A549 (cell line): ENCODE data around the gene ABHD12. TPM values are rescaled to one million over a fixed set of nuclear protein-coding genes. Genes with fewer than 3 reads are reported as not detected.

Source experiments
- ATAC-seq, 2 experiments: fragments of 200-7000 bp in 1 of 2; fragments of >200 bp in 1 of 2; cut with Nextera tagmentation in 1 of 2; cut with Tn5 transposase in 1 of 2; 3 replicates each; pipeline versions ENCODE4 v1.8.0 to v1.9.1; 2018 to 2020; ENCODE audit warnings: mild to moderate bottlenecking in 1 of 2, moderate library complexity in 1 of 2
- CTCF ChIA-PET: fragments of 300-600 bp; sonication (Branson Sonifier 250); formaldehyde crosslinking; extraction: SDS; loops from one replicate; lab custom pipeline; 2021; ENCODE audit warnings: antibody characterized with exemption, inconsistent platforms; lab: Yijun Ruan, JAX
- POLR2A ChIA-PET: fragments of 350-600 bp; formaldehyde crosslinking; extraction: SDS; loops from one replicate; lab custom pipeline; 2021; ENCODE audit warnings: antibody characterized with exemption, inconsistent platforms; lab: Yijun Ruan, JAX
- DNase-seq, 2 experiments: peaks; one replicate each; pipeline versions ENCODE4 v3.0.0 to v3.0.0-alpha.2; 2011 to 2016; ENCODE audit warnings: low read depth in 1 of 2, low spot score in 1 of 2
- FAIRE-seq: peaks from 2 replicates; lab custom pipeline; 2011; peaks lifted over from hg19 to GRCh38; lab: Jason Lieb, UNC
- H3K27ac ChIP-seq, 2 experiments: fragments of >200 bp; sonication (Bioruptor Twin); formaldehyde crosslinking; 3 replicates each; pipeline ENCODE4 v1.5.1; 2016 to 2017
- H3K4me1 ChIP-seq: fragments of >200 bp; sonication (Bioruptor Twin); formaldehyde crosslinking; 3 replicates; pipeline ENCODE4 v1.6.1; 2016
- H3K4me2 ChIP-seq: fragments of >200 bp; sonication (Bioruptor Twin); formaldehyde crosslinking; 3 replicates; pipeline ENCODE4 v1.6.1; 2016
- H3K4me3 ChIP-seq: fragments of >200 bp; sonication (Bioruptor Twin); formaldehyde crosslinking; 3 replicates; pipeline ENCODE4 v1.5.1; 2016
- H3K9me3 ChIP-seq: fragments of >200 bp; sonication (Bioruptor Twin); formaldehyde crosslinking; 3 replicates; pipeline ENCODE4 v1.6.1; 2016
- ATOH8 ChIP-seq: fragments of 250-450 bp; sonication (Bioruptor Pico); IDR thresholded peaks from 2 replicates; pipeline ENCODE4 v1.5.0; 2020; ENCODE audit warnings: low read depth, mild to moderate bottlenecking, moderate library complexity
- BHLHE40 ChIP-seq: IDR thresholded peaks from 2 replicates; pipeline ENCODE4 v1.6.1; 2012; ENCODE audit warnings: low read depth, low read length, inconsistent platforms
- CHD2 ChIP-seq: fragments of 150-350 bp; IDR thresholded peaks from 2 replicates; pipeline ENCODE4 v1.6.1; 2014; ENCODE audit warnings: low read length; ENCODE audit not compliant: partially characterized antibody
- CTCF ChIP-seq: fragments of >200 bp; sonication (Bioruptor Twin); formaldehyde crosslinking; IDR thresholded peaks from 3 replicates; pipeline ENCODE4 v1.5.1; 2016
- ESRRA ChIP-seq: fragments of 150-350 bp; IDR thresholded peaks from 2 replicates; pipeline ENCODE4 v1.6.1; 2014; ENCODE audit warnings: mild to moderate bottlenecking, low read length, borderline replicate concordance
- FOSB ChIP-seq: fragments of 250-450 bp; sonication (Bioruptor Pico); IDR thresholded peaks from 2 replicates; pipeline ENCODE4 v1.5.0; 2020; ENCODE audit warnings: mild to moderate bottlenecking, moderate library complexity
- FOSL2 ChIP-seq, 2 experiments: fragments of 450-650 bp in 1 of 2; fragments of >200 bp in 1 of 2; sonication (Bioruptor Twin) in 1 of 2; formaldehyde crosslinking; IDR thresholded peaks; 2 replicates each; pipeline versions ENCODE4 v1.5.0 to v1.6.1; 2016 to 2020; ENCODE audit warnings: mild to moderate bottlenecking in 1 of 2, moderate library complexity in 1 of 2
- FOXS1 ChIP-seq: fragments of 250-450 bp; sonication (Bioruptor Pico); IDR thresholded peaks from 2 replicates; pipeline ENCODE4 v1.5.0; 2020; ENCODE audit warnings: mild to moderate bottlenecking, moderate library complexity
- HDAC2 ChIP-seq: fragments of 200-600 bp; sonication (generic); IDR thresholded peaks from 2 replicates; pipeline ENCODE4 v1.6.1; 2016
- HEYL ChIP-seq: fragments of 250-450 bp; sonication (Bioruptor Pico); IDR thresholded peaks from 2 replicates; pipeline ENCODE4 v1.8.0; 2021; ENCODE audit warnings: mild to moderate bottlenecking, moderate library complexity
- HMGXB4 ChIP-seq: fragments of 250-450 bp; sonication (Bioruptor Pico); IDR thresholded peaks from 2 replicates; pipeline ENCODE4 v1.5.0; 2021; ENCODE audit warnings: mild to moderate bottlenecking, moderate library complexity, borderline replicate concordance
- JUN ChIP-seq, 2 experiments: fragments of >200 bp; sonication (Bioruptor Twin); formaldehyde crosslinking; IDR thresholded peaks; 2 replicates in 1 of 2; 3 replicates in 1 of 2; pipeline ENCODE4 v1.6.1; 2016 to 2017
- MAX ChIP-seq: IDR thresholded peaks from 2 replicates; pipeline ENCODE4 v1.6.1; 2012
- MAZ ChIP-seq: fragments of 150-350 bp; IDR thresholded peaks from 2 replicates; pipeline ENCODE4 v1.6.1; 2014; ENCODE audit warnings: antibody characterized with exemption, low read depth, low read length, borderline replicate concordance
- MYC ChIP-seq: IDR thresholded peaks from 2 replicates; pipeline ENCODE4 v1.6.1; 2012; ENCODE audit warnings: mild to moderate bottlenecking, inconsistent platforms, low read length, improper control_type of control experiment, borderline replicate concordance
- NPAS2 ChIP-seq: fragments of 250-450 bp; sonication (Bioruptor Pico); IDR thresholded peaks from 2 replicates; pipeline ENCODE4 v1.8.0; 2022; ENCODE audit warnings: mild to moderate bottlenecking, moderate library complexity, borderline replicate concordance
- NR3C1 ChIP-seq: fragments of >200 bp; sonication (Bioruptor Twin); formaldehyde crosslinking; IDR thresholded peaks from 3 replicates; pipeline ENCODE4 v1.6.1; 2017
- PBX3 ChIP-seq: IDR thresholded peaks from 2 replicates; pipeline ENCODE4 v1.6.1; 2012
- PHF8 ChIP-seq: fragments of 200-600 bp; sonication (generic); IDR thresholded peaks from 2 replicates; pipeline ENCODE4 v1.6.1; 2016; ENCODE audit warnings: low read depth, mild to moderate bottlenecking, antibody characterized with exemption, moderate library complexity, borderline replicate concordance
- POLR2AphosphoS2 ChIP-seq: conservative IDR thresholded peaks from 2 replicates; pipeline ENCODE4 v1.6.1; 2012; ENCODE audit warnings: low read length, improper control_type of control experiment, inconsistent platforms
- RAD21 ChIP-seq, 2 experiments: fragments of >200 bp in 1 of 2; sonication (Bioruptor Twin) in 1 of 2; formaldehyde crosslinking in 1 of 2; IDR thresholded peaks in 1 of 2; conservative IDR thresholded peaks in 1 of 2; 2 replicates in 1 of 2; 3 replicates in 1 of 2; pipeline ENCODE4 v1.6.1; 2012 to 2018; ENCODE audit warnings: inconsistent platforms in 1 of 2
- RNF2 ChIP-seq: fragments of 200-600 bp; sonication (generic); IDR thresholded peaks from 2 replicates; pipeline ENCODE4 v1.6.1; 2016; ENCODE audit warnings: low read depth, mild to moderate bottlenecking, antibody characterized with exemption, moderate library complexity, borderline replicate concordance
- SMC3 ChIP-seq: fragments of >200 bp; sonication (Bioruptor Twin); formaldehyde crosslinking; IDR thresholded peaks from 3 replicates; pipeline ENCODE4 v1.6.1; 2018; ENCODE audit warnings: inconsistent platforms
- TFCP2L1 ChIP-seq: fragments of 250-450 bp; sonication (Bioruptor Pico); IDR thresholded peaks from 2 replicates; pipeline ENCODE4 v1.5.0; 2021; ENCODE audit warnings: mild to moderate bottlenecking
- TP53 ChIP-seq: fragments of 250-450 bp; sonication (Bioruptor Pico); IDR thresholded peaks from 2 replicates; pipeline ENCODE4 v1.5.0; 2021; ENCODE audit warnings: mild to moderate bottlenecking, moderate library complexity
- ZFP36 ChIP-seq: fragments of 450-650 bp; IDR thresholded peaks from 2 replicates; pipeline ENCODE4 v1.6.1; 2014; ENCODE audit warnings: borderline replicate concordance; ENCODE audit not compliant: partially characterized antibody
- WGBS: methylation state at CpG from one replicate; pipeline ENCODE4 v1.1.6; 2017; ENCODE audit errors: missing lambda C conversion rate; 5-methylcytosine and 5-hydroxymethylcytosine counted together
- polyA plus RNA-seq, 4 experiments: library from polyadenylated mRNA; depleted of rRNA in 3 of 4; stranded (reverse); fragments of >200 nt; fragmentation: RNase III in 1 of 4; extraction: RNeasy Plus Mini Kit Qiagen cat#74134 plus additional on column Dnase treatment in 1 of 4; gene quantifications; 2 replicates in 3 of 4; 3 replicates in 1 of 4; pipeline ENCODE4 v1.2.3, GENCODE V29; 2011 to 2017

Gene ABHD12
- polyA plus RNA-seq, 2 of the 4 experiments (the other 2 are of a cell fraction) = 54.3 to 101 TPM

GRCh38 chr20:25295386-25296093 is 95.1 kb downstream of the ABHD12 start:
- no peak for DNase-seq
- no peak for TF ChIP-seq CHD2
- peak in 1 of 2 experiments; percentile 30; a peak in 2 of 5 replicates for TF ChIP-seq JUN (IDR thresholded peaks at IDR 0.05)
- TF ChIP-seq, all 56 proteins: peak for 1
- Histone ChIP-seq H3K4me3 (no peak overlapping the region), H3K9me3 (no peaks in the 10 kb centered on the region), H3K4me2 (no peak overlapping the region), H3K4me1 (peaks cover 56% of the 10 kb centered on the region), H3K27ac (peak overlapping the region; percentile 5 to 79; a peak in 4 of 6 replicates)
- ChIA-PET POLR2A (interaction anchor here (1.5 to 1.6 kb wide), 2 partner anchors 48 to 104 kb away, joined by 3 to 6 read pairs; partner anchors contain the start of gene PYGB), CTCF (interaction anchor here (0.6 to 5.1 kb wide), 36 partner anchors 8 to 304 kb away, joined by 3 to 135 read pairs (median 4); partner anchors contain the start of genes GINS1, NINL and PYGB)
- FAIRE-seq (no peak), ATAC-seq (peak; percentile 12 to 22; a peak in 4 of 6 replicates)
- 72% methylated on average over 10 of the region's 10 CpGs for WGBS

- 68% methylated on average over 21 of the region's 22 CpGs for WGBS
- Histone ChIP-seq H3K9me3 (no peaks in the 10 kb centered on the region), H3K4me1 (peaks cover 48% of the 10 kb centered on the region), H3K4me2 (no peak overlapping the region), H3K27ac (peak overlapping the region in 1 of 2 experiments; percentile 79; a peak in 4 of 6 replicates), H3K4me3 (no peak overlapping the region)
- ATAC-seq = peak; percentile 57 to 85
- ChIA-PET CTCF (interaction anchor here (0.6 to 5.1 kb wide), 41 partner anchors 8 to 300 kb away, joined by 3 to 135 read pairs (median 4); partner anchors contain the start of genes GINS1, NINL and PYGB), POLR2A (interaction anchor here (1.4 to 1.6 kb wide), 3 partner anchors 47 to 105 kb away, joined by 3 to 6 read pairs (median 4); partner anchors contain the start of gene PYGB)
- peak; percentile 73 for FAIRE-seq
- DNase-seq = peak; percentile 76 to 88
- TF ChIP-seq NR3C1 = no peak
- 0 out of 2 replicates have a peak, but pooled peaks have one; percentile 77 for TF ChIP-seq POLR2AphosphoS2
- TF ChIP-seq HDAC2 = no peak
- peak; percentile 76; the same call in 1 of the 2 replicates for TF ChIP-seq TP53 (CRISPR knock-in tag)
- TF ChIP-seq FOSB (CRISPR knock-in tag) = no peak; the same call in 1 of the 2 replicates
- 0 out of 2 replicates have a peak, but pooled peaks have one; percentile 24 for TF ChIP-seq MYC
- peak; percentile 91 for TF ChIP-seq SMC3
- no peak for TF ChIP-seq HEYL (CRISPR knock-in tag)
- peak; percentile 85 to 89 for TF ChIP-seq RAD21 (conservative IDR thresholded peaks at IDR 0.05 in 1 of 2, IDR thresholded peaks at IDR 0.05 in 1 of 2)
- TF ChIP-seq RNF2 = no peak
- TF ChIP-seq PBX3 = peak; percentile 70; the same call in 1 of the 2 replicates
- TF ChIP-seq FOXS1 (CRISPR knock-in tag) = no peak
- peak; percentile 61 for TF ChIP-seq MAX
- TF ChIP-seq FOSL2 (IDR thresholded peaks at IDR 0.05) = no peak
- TF ChIP-seq FOSL2 (CRISPR knock-in tag; IDR thresholded peaks at IDR 0.05) = no peak
- no peak for TF ChIP-seq ZFP36
- no peak for TF ChIP-seq ATOH8 (CRISPR knock-in tag)
- no peak for TF ChIP-seq HMGXB4
- no peak for TF ChIP-seq ESRRA
- TF ChIP-seq PHF8 = no peak
- TF ChIP-seq CTCF = peak; percentile 96
- TF ChIP-seq BHLHE40 = peak; percentile 4; the same call in 1 of the 2 replicates
- no peak for TF ChIP-seq NPAS2
- TF ChIP-seq MAZ = no peak
- 0 out of 2 replicates have a peak, but pooled peaks have one; percentile 10 for TF ChIP-seq TFCP2L1 (CRISPR knock-in tag)
These were observed 95.9 kb downstream of the ABHD12 start for GRCh38 chr20:25294459-25295385.
